ENCODE data around the gene KBTBD2.
"Not testable (repeated sequence)": the region's sequence is repeated elsewhere in the genome, so short reads cannot be mapped to it uniquely, and the experiment has no call there.

The KBTBD2 gene

GRCh38 chr7:32892521-32893206 is 1.1 kb upstream of the KBTBD2 start:
- DNase-seq, result no peak

GRCh38 chr7:32891800-32892520 is 400 bp upstream of the KBTBD2 start:
- peak; percentile 96 for DNase-seq

- DNase-seq, result no peak
Observed at GRCh38 chr7:32890793-32891042, 842 bp downstream of the KBTBD2 start.

GRCh38 chr7:32890010-32890792 is 1.4 kb downstream of the KBTBD2 start:
- DNase-seq, result no peak

GRCh38 chr7:32888505-32888904 is 3.1 kb downstream of the KBTBD2 start:
- DNase-seq, result no peak

GRCh38 chr7:32887395-32887794 is 4.2 kb downstream of the KBTBD2 start:
- DNase-seq, result no peak

GRCh38 chr7:32881074-32881982 is 10.2 kb downstream of the KBTBD2 start:
- DNase-seq, result no peak

- DNase-seq, result no peak
Observed at GRCh38 chr7:32879460-32879859, 12.1 kb downstream of the KBTBD2 start.

- DNase-seq, result not testable (repeated sequence)
Observed at GRCh38 chr7:32878023-32878422, 13.5 kb downstream of the KBTBD2 start.

GRCh38 chr7:32872421-32872820 is 19.1 kb downstream of the KBTBD2 start:
- no peak for DNase-seq

GRCh38 chr7:32871624-32872371 is 19.8 kb downstream of the KBTBD2 start:
- no peak for DNase-seq

GRCh38 chr7:32870298-32870697 is 21.3 kb downstream of the KBTBD2 start:
- no peak for DNase-seq

- no peak for DNase-seq
Observed at GRCh38 chr7:32869716-32870115, 21.8 kb downstream of the KBTBD2 start.

GRCh38 chr7:32868116-32868515 is 23.4 kb downstream of the KBTBD2 start:
- no peak for DNase-seq

- DNase-seq, result no peak
Observed at GRCh38 chr7:32865448-32866030, 26.0 kb downstream of the KBTBD2 start.

- not testable (repeated sequence) for DNase-seq
Observed at GRCh38 chr7:32863872-32864271, 27.7 kb downstream of the KBTBD2 start.

- no peak for DNase-seq
Observed at GRCh38 chr7:32860090-32860489, 31.5 kb downstream of the KBTBD2 start.

- no peak for DNase-seq
Observed at GRCh38 chr7:32858648-32859047, 32.9 kb downstream of the KBTBD2 start.

- DNase-seq, result not testable (repeated sequence)
Observed at GRCh38 chr7:32857063-32857462, 34.5 kb downstream of the KBTBD2 start.

- DNase-seq, result not testable (repeated sequence)
Observed at GRCh38 chr7:32855837-32856775, 35.5 kb downstream of the KBTBD2 start.

GRCh38 chr7:32850654-32851053 is 40.9 kb downstream of the KBTBD2 start:
- not testable (repeated sequence) for DNase-seq
